Left colon (tissue), 2 donors: ENCODE results near the gene ITGA11. TPM values are rescaled to one million over a fixed set of nuclear protein-coding genes. Genes with fewer than 3 reads are reported as not detected.

Experiments
- ATAC-seq: fragments of 200-7000 bp; cut with Tn5 transposase; one replicate; pipeline ENCODE4 v1.9.1; 2020; ENCODE audit warnings: mild to moderate bottlenecking, moderate library complexity
- DNase-seq, 2 donors: peaks; one replicate each; pipeline ENCODE4 v3.0.0-alpha.2; 2020
- intact Hi-C, 2 donors: fragments of 100-400 bp; cut with DNase I in 1 of 2; cut with micrococcal nuclease in 1 of 2; formaldehyde crosslinking; loops; one replicate each; pipeline versions ENCODE4 v1.11.2 to v1.14.0; 2022; cut with DNase I, micrococcal nuclease
- total RNA-seq, 2 donors: library from RNA; stranded (reverse); fragmentation: NEBNext Ultra II Directional; extraction: Animal tissue kit (Norgen Biotek cat#: 25700); gene quantifications; one replicate each; pipeline ENCODE4 v1.2.1, GENCODE V29; 2021
- donor health status: DM: no; HTN: no; CAD: no.
- donor health status: DM: yes; HTN: yes; CAD: no.

Gene ITGA11
- total RNA-seq, 2 donors from 2014 or later = 1.4 to 2.4 TPM

DNA sequence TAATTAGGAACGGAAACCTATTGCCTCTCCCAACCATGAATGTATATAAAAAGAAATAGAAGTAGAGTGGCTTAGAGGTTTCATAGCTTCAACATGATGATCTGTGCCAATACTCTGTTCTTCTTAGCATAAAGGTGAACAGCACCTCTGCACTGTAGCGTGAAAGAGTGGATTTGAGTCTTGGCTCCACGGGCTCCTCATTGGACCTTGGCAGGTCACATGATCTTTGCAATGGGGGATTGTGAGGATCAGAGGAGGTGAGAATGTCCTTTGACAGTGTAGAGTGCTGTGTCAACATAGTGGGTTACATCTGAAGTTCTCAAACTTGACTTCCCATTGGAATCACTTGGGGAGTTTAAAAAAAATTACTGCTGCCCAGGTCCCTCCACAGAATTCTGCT is 103.0 kb downstream of the ITGA11 start:
- DNase-seq (no peak), ATAC-seq (no peak)
- intact Hi-C loops = no loop called here

DNA sequence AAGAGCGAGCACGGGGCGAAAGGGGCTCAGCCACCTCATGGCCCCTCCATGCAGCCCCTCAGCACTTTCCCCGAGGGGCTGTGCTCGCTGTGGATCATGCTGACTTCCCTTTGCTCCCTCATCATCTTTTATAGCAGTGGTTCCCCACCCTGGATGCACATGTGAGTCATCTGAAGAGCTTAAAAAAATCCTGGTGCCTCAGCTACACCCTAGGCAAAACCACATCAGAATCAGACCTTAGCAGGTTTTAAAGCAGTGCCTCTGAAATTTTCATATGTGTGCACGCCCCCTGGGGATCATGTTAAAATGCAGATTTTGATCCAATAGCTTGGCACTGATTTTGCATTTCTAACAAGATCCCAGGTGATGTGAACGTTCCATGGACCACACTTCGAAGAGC is 103.5 kb downstream of the ITGA11 start:
- ATAC-seq = no peak
- no peak for DNase-seq
- intact Hi-C loops = no loop called here

GRCh38 chr15:68326711-68327354 is 105.1 kb downstream of the ITGA11 start:
- DNase-seq (no peak), ATAC-seq (no peak)
- intact Hi-C loops = no loop called here

- DNase-seq (no peak), ATAC-seq (no peak)
- intact Hi-C loops = no loop called here
These were observed 106.2 kb downstream of the ITGA11 start for GRCh38 chr15:68325726-68326125.

- DNase-seq (no peak), ATAC-seq (no peak)
- intact Hi-C loops = no loop called here
These were observed 109.2 kb downstream of the ITGA11 start for GRCh38 chr15:68322796-68323195.

DNA sequence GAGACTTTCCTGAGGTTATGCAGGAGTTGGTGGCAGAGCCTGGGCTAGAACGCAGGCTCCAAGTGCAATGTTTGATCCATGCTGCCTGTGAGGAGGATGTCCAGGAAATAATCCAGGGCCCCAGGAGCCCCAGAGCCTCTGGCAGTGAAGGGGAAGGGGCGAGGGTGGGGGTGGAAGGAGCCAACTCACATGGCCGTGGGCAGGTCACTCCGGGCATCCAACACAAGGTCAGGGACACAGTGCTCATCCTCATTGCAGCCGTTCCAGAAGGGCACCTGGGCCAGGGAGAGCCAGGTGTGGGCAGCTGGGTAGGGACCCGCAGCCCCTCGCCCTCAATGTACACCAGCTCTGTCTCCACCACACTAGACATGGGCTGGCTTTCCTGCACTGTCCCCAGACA is 110.7 kb downstream of the ITGA11 start:
- DNase-seq = no peak
- no peak for ATAC-seq
- intact Hi-C loops = no loop called here

DNA sequence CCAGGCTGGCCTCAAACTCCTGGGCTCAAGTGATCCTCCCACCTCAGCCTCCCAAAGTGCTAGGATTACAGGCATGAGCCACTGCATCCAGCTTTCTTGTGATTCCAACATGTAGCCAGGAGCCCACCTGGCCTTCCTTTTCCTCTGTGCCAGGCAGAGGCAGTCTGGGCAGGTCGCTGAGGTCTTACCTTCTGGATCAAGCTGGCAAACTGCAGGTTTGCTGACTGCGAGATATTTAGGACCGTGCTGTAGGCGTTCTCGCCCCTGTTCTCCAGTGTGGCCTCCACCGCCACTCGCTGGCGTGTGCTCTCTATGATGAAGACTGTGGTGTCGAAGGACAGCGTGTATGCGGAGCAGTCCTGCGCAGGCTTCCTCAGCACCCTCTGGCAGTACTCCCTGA is 112.0 kb downstream of the ITGA11 start:
- ATAC-seq (no peak), DNase-seq (no peak)
- intact Hi-C loops = no loop called here

- intact Hi-C loops = no loop called here
- DNase-seq = peak in 1 of 2 donors; percentile 5
- no peak for ATAC-seq
These were observed 112.7 kb downstream of the ITGA11 start for GRCh38 chr15:68318931-68319909.

DNA sequence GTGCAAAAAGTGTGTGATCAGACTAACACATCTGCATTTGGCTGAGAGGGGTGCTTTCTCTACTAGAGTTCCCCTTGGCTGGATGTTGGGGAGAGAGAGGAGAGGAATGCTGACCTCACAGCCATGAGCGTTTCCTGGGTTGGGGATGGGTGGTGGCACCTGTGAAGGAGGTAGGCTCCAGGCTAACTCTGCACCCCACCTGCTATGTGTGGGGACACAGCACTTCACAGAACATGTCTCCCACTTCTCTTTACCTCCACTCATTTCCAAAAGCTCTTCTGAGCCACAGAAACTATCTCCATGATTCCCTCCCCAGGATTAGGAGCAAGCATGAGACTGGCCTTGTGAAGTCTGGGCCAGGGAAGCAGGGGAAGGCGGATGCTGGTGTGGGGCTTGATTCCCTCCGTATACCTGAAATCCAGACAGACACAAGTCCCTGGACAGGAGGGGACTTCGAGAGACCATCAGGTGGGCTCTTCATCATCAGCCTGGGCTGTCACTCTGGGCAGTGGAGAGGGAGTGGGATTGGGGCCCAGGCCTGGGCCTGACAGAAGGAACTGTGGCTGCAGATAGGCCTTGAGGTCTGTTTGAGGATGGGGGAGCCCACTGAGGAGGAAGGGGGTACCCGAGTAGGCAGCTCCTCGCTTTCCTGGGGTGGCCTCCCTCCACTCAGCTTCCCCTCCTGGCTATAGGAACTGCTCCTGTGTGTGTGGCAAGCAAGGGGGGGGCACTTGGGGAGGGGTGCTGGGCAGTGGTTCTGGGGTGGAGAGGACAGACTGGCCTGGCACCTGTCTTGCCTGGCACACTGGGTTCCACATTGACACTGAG is 113.7 kb downstream of the ITGA11 start:
- DNase-seq (peak in 1 of 2 donors; percentile 16), ATAC-seq (no peak)
- intact Hi-C loops = no loop called here

DNA sequence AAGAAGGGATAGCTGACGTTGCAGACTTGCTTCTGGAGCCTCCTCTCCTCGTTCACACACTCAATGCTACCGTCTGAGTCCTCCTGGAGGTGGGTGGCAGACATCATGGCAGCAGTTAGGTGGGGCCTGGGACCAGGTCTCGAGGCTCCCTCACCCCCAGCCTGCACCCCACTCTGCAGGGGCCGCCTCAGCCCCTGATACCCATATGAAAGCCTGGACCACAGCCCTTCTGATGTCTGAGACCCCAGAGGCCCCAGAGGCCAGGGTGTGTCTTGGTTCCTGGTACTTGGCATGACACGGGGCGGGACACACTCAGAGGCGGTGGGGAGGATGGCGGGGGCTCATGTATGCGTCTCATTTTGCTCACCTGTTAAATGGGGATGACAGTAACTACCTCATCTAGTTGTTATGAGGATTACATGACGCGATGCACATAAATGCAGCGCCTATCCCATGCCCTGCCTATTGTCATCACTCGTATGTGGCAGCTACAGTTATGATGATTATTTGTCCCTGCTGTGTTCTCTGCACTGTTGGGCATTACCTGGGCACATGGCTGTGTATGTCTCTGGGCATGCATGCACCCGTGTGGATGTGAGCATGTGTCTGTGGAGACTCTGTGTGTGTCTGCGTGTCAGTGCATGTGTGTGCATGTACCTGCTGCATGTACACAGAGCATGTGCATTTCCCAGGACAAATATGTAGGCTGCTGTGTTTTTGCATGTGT is 114.5 kb downstream of the ITGA11 start:
- DNase-seq (no peak), ATAC-seq (no peak)
- intact Hi-C loops = no loop called here

- intact Hi-C loops = no loop called here
- peak; percentile 49 for ATAC-seq
- DNase-seq = no peak
These were observed 115.7 kb downstream of the ITGA11 start for GRCh38 chr15:68316061-68316804.

DNA sequence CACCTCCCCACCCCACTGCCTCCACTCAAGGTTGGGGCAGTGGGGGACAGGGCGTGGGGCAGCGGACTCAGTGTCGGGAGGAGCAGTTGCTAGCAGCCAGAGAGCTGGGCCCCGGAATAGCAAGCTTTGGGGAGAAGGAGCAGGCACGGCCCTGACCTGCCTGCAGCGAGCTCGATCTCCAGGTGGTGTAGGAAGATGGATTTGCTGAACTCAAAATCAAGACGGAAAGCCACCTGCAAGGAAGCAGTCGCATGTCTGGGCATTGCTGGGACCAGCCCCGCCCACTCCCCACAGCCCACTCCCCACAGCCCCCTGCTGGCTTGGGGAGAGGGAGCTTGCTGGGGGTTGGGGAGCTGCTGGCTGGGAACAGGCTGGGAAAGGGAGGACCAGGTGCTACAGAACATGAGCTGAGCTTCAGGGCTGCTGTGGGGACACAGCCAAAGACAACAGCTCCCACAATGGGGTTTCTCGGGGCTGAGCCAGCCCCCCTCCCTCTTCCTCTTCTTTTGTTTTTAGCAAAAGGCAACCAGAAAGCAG is 116.4 kb downstream of the ITGA11 start:
- intact Hi-C loops = no loop called here
- ATAC-seq = no peak
- DNase-seq = no peak

DNA sequence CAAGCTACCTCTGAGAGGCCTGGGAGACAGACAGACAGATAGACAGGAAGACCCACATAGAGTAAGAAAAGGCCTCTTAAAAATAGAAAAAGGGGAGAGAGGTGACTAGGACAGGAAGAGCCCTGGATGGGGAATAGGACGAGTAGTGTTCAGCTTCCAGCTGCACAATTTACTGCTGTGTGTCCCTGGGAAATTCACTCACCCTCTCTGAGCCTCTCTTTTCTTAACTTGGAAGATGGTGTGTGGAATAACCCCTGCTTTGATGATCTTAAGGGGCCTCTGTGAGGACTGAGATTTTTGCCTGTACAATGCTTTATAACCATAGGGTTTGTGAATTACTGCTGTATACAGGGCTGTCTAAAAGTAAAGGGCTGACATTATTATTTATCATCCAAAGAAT is 116.9 kb downstream of the ITGA11 start:
- intact Hi-C loops = no loop called here
- no peak for ATAC-seq
- no peak for DNase-seq

DNA sequence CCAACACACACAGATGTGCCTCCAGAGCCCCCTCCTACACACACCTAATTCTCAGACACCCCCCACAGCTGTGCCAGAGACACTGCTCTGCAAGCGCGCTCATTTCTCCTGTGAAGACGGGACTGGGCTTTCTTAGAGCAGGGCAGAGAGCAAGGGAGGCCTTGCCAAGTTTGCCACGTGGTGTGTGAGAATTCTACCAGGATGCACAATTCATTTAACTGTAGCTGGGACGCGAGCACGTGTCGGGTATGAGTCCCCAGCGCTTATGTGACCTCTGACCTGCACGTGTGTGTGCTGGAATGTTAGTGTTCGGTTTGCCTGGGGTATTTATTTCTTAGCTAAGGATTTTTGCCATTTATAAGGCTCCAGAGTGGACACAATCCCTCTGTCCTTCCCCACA is 117.4 kb downstream of the ITGA11 start:
- no peak for ATAC-seq
- intact Hi-C loops = no loop called here
- no peak for DNase-seq

- ATAC-seq = no peak
- intact Hi-C loops = no loop called here
- no peak for DNase-seq
These were observed 118.2 kb downstream of the ITGA11 start for GRCh38 chr15:68313501-68314410.

DNA sequence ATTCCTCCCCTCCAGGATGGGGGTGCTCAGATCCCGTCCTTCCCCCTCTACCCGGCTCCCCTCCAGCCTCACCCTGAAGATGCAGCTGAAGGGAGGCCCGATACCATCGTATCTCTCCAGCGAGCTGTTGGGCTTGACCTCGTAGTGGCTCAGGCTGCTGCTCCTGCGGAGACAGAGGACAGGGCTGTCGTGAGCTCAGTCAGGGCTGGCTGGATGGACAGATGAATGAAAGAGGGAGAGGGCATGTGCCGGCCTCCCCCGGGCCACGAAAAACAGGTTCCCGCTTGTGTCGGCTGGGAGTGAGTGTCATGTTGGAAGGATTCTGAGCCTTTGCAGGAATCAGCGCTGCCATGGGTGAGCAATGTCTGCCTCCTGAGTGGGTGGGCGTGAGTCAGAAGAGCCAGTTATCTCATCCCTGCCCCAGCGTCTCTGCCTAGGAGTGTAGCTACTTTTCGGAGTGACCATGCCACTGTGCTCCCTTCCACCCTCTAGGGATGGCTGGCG is 119.2 kb downstream of the ITGA11 start:
- ATAC-seq (no peak), DNase-seq (no peak)
- intact Hi-C loops = no loop called here
